Activated B cell treated with CpG ODN at 0.5 μM for 24 hours (primary cell): Measurements from ENCODE around the gene CPNE7. TPM values are rescaled to one million over a fixed set of nuclear protein-coding genes. Genes with fewer than 3 reads are reported as not detected.

Experiments
- ATAC-seq: fragments of 200-7000 bp; cut with Tn5 transposase; one replicate; pipeline ENCODE4 v1.10.0; 2021; ENCODE audit warnings: low read depth, mild to moderate bottlenecking, moderate library complexity
- CTCF ChIA-PET: fragments of 350-600 bp; sonication (Branson Sonifier 250); formaldehyde crosslinking; loops from one replicate; lab custom pipeline; 2021; ENCODE audit warnings: antibody characterized with exemption; lab: Charles Lee
- POLR2A ChIA-PET: fragments of 350-600 bp; sonication (Branson Sonifier 250); formaldehyde crosslinking; loops from one replicate; lab custom pipeline; 2021; ENCODE audit warnings: antibody characterized with exemption; lab: Charles Lee
- DNase-seq: peaks from one replicate; pipeline ENCODE4 v3.0.0; 2022
- H3K27ac Mint-ChIP-seq: one replicate; pipeline ENCODE4 v1.8.0; 2020; ENCODE audit warnings: mixed read lengths
- H3K27me3 Mint-ChIP-seq: one replicate; pipeline ENCODE4 v1.8.0; 2021; ENCODE audit warnings: mixed read lengths
- H3K36me3 Mint-ChIP-seq: one replicate; pipeline ENCODE4 v1.8.0; 2021; ENCODE audit warnings: low read depth, mixed read lengths
- H3K4me1 Mint-ChIP-seq: one replicate; pipeline ENCODE4 v1.8.0; 2021; ENCODE audit warnings: mixed read lengths
- H3K4me3 Mint-ChIP-seq: one replicate; pipeline ENCODE4 v1.8.0; 2020; ENCODE audit warnings: mild to moderate bottlenecking, mixed read lengths
- H3K9me3 Mint-ChIP-seq: one replicate; pipeline ENCODE4 v1.8.0; 2020; ENCODE audit warnings: mixed read lengths
- CTCF ChIP-seq: fragments of 200-600 bp; IDR thresholded peaks from one replicate; pipeline ENCODE4 v1.8.0; 2022; ENCODE audit warnings: antibody characterized with exemption, mild to moderate bottlenecking
- intact Hi-C: fragments of 100-400 bp; cut with micrococcal nuclease; formaldehyde crosslinking; loops from one replicate; pipeline ENCODE4 v1.15.1; 2024
- total RNA-seq: library from RNA; stranded (reverse); gene quantifications from 2 replicates; pipeline ENCODE4 v1.2.3, GENCODE V29; 2022

CPNE7 gene
- total RNA-seq, 1 donor from 2014 or later = 2.0 TPM

- CTCF ChIA-PET = no interaction called here
- Mint-ChIP-seq H3K4me1 (peaks cover 8% of the 10 kb centered on the region), H3K27me3 (no peaks in the 10 kb centered on the region), H3K9me3 (no peaks in the 10 kb centered on the region), H3K27ac (no peak overlapping the region), H3K4me3 (no peak overlapping the region), H3K36me3 (no peaks in the 10 kb centered on the region)
- intact Hi-C loops = no loop called here
- POLR2A ChIA-PET = no interaction called here
- ATAC-seq (no peak), DNase-seq (no peak)
- TF ChIP-seq CTCF = no peak
These were observed 61.8 kb downstream of the CPNE7 start for GRCh38 chr16:89637379-89637778.

- Mint-ChIP-seq H3K27me3 (no peaks in the 10 kb centered on the region), H3K36me3 (no peaks in the 10 kb centered on the region), H3K4me3 (no peak overlapping the region), H3K27ac (no peak overlapping the region), H3K4me1 (peaks cover 8% of the 10 kb centered on the region), H3K9me3 (no peaks in the 10 kb centered on the region)
- ATAC-seq (no peak), DNase-seq (no peak)
- CTCF ChIA-PET = interaction anchor here (0.5 kb wide), 1 partner anchor 12 kb away, joined by 3 read pairs; no protein-coding TSS in a partner anchor
- intact Hi-C loops = no loop called here
- POLR2A ChIA-PET = no interaction called here
- TF ChIP-seq CTCF = no peak
These were observed 62.9 kb downstream of the CPNE7 start for GRCh38 chr16:89638455-89638854.

GRCh38 chr16:89639385-89639784 is 63.8 kb downstream of the CPNE7 start:
- intact Hi-C loops = no loop called here
- H3K36me3 Mint-ChIP-seq = peaks cover 6% of the 10 kb centered on the region
- no peak for ATAC-seq
- CTCF ChIA-PET = no interaction called here
- no peak for TF ChIP-seq CTCF
- no peaks in the 10 kb centered on the region for H3K9me3 Mint-ChIP-seq
- H3K27ac Mint-ChIP-seq = no peak overlapping the region
- POLR2A ChIA-PET = no interaction called here
- no peak overlapping the region for H3K4me3 Mint-ChIP-seq
- H3K4me1 Mint-ChIP-seq = peaks cover 8% of the 10 kb centered on the region
- no peaks in the 10 kb centered on the region for H3K27me3 Mint-ChIP-seq
- no peak for DNase-seq

- Mint-ChIP-seq H3K27ac (no peak overlapping the region), H3K27me3 (no peaks in the 10 kb centered on the region), H3K9me3 (no peaks in the 10 kb centered on the region), H3K36me3 (peaks cover 26% of the 10 kb centered on the region), H3K4me3 (peak overlapping the region; percentile 71), H3K4me1 (peaks cover 8% of the 10 kb centered on the region)
- ChIA-PET CTCF (interaction anchor here (0.8 to 1.0 kb wide), 3 partner anchors 25 to 130 kb away, joined by 3 read pairs; no protein-coding TSS in a partner anchor), POLR2A (interaction anchor here (0.5 kb wide), 1 partner anchor 144 kb away, joined by 5 read pairs; no protein-coding TSS in a partner anchor)
- ATAC-seq = no peak
- intact Hi-C loops = loop anchor here (1.0 to 5.0 kb wide), 3 partner anchors 26 to 79 kb away; partner anchors contain the start of genes CPNE7 and RPL13
- no peak for DNase-seq
- TF ChIP-seq CTCF = no peak
These were observed 66.0 kb downstream of the CPNE7 start for GRCh38 chr16:89641458-89642119.

GRCh38 chr16:89642574-89642973 is 67.0 kb downstream of the CPNE7 start:
- Mint-ChIP-seq H3K4me3 (no peak overlapping the region), H3K4me1 (peaks cover 8% of the 10 kb centered on the region), H3K36me3 (peaks cover 30% of the 10 kb centered on the region), H3K27ac (no peak overlapping the region), H3K27me3 (no peaks in the 10 kb centered on the region), H3K9me3 (no peaks in the 10 kb centered on the region)
- DNase-seq (no peak), ATAC-seq (no peak)
- no peak for TF ChIP-seq CTCF
- CTCF ChIA-PET = no interaction called here
- intact Hi-C loops = loop anchor here (5.0 kb wide), 1 partner anchor 80 kb away; the partner anchor contains the start of gene RPL13
- POLR2A ChIA-PET = no interaction called here
